Ovary (tissue), 3 donors: ENCODE measurements around the gene CD180.

Experiments used
- POLR2A ChIP-seq: fragments of 450-650 bp; IDR thresholded peaks from one replicate; pipeline ENCODE4 v1.6.1; 2017; ENCODE audit warnings: antibody characterized with exemption, mild to moderate bottlenecking, moderate library complexity
- TF ChIP-seq, protein P1 (sequence below), 3 donors: fragments of 450-650 bp in 2 of 3; fragments of 200-600 bp in 1 of 3; IDR thresholded peaks; one replicate each; pipeline versions ENCODE4 v1.5.1 to v1.8.0; 2016 to 2022; ENCODE audit warnings: antibody characterized with exemption in 3 of 3, mild to moderate bottlenecking in 1 of 3
- donor health status: DM: no; HTN: no; CAD: no.

DNA sequence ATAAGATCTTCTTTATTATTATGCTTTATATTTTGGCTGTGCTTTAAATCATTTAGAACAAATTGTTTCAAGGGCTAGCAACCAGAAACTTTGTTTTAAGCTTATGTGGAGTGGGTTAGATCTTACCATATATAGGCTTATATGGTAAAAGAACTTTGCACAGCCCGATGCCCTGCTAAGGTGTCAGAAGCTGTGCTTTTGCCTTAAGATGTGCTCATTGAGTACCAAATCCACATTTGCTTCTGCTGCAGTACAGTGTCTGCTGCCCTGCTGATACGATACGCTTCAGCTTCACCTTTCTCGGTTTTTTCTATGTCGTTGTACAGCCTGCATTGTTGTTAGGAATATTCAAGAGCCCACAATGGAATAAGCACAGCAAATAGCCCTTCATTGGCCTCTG is 34.8 kb downstream of the CD180 start:
- no peak for TF ChIP-seq POLR2A
- TF ChIP-seq, protein P1, sequence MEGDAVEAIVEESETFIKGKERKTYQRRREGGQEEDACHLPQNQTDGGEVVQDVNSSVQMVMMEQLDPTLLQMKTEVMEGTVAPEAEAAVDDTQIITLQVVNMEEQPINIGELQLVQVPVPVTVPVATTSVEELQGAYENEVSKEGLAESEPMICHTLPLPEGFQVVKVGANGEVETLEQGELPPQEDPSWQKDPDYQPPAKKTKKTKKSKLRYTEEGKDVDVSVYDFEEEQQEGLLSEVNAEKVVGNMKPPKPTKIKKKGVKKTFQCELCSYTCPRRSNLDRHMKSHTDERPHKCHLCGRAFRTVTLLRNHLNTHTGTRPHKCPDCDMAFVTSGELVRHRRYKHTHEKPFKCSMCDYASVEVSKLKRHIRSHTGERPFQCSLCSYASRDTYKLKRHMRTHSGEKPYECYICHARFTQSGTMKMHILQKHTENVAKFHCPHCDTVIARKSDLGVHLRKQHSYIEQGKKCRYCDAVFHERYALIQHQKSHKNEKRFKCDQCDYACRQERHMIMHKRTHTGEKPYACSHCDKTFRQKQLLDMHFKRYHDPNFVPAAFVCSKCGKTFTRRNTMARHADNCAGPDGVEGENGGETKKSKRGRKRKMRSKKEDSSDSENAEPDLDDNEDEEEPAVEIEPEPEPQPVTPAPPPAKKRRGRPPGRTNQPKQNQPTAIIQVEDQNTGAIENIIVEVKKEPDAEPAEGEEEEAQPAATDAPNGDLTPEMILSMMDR (IDR thresholded peaks at IDR 0.05) = no peak
